ENCODE data around the gene FBLN7.

DNA sequence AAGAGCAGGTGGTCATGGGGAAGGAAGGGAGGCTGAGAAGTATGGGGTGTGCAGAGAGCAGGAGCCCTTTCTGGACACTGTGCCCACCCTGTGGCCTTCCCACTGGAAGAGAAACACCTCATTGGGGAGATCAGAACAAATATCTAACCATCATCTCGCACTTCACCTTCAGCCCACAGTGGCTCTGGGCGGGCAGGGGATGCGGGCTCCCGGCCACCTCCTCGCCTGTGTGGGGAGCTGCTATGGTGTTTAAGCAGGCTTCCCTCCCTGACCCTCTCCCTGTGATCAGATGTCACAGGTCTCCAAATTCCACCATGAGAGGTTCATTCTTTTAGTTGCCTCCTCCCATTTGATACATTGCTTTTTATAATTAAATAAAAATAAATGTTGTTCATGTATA is 5.0 kb downstream of the FBLN7 start:
- TF ChIP-seq POLR2A (IDR thresholded peaks at IDR 0.05), result no peak
- TF ChIP-seq, protein P1, sequence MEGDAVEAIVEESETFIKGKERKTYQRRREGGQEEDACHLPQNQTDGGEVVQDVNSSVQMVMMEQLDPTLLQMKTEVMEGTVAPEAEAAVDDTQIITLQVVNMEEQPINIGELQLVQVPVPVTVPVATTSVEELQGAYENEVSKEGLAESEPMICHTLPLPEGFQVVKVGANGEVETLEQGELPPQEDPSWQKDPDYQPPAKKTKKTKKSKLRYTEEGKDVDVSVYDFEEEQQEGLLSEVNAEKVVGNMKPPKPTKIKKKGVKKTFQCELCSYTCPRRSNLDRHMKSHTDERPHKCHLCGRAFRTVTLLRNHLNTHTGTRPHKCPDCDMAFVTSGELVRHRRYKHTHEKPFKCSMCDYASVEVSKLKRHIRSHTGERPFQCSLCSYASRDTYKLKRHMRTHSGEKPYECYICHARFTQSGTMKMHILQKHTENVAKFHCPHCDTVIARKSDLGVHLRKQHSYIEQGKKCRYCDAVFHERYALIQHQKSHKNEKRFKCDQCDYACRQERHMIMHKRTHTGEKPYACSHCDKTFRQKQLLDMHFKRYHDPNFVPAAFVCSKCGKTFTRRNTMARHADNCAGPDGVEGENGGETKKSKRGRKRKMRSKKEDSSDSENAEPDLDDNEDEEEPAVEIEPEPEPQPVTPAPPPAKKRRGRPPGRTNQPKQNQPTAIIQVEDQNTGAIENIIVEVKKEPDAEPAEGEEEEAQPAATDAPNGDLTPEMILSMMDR (IDR thresholded peaks at IDR 0.05), result no peak

Data from right lobe of liver (tissue), 4 donors.